Activated naive CD4-positive, alpha-beta T cell treated with anti-CD3 and anti-CD28 coated beads, Interleukin-2, amount 10 ng/mL, durations not matched to agents 7 days and 5 days (primary cell): ENCODE measurements around the gene SIRPG.
A peak's percentile ranks its signal among the peaks of the same experiment; 100 is the strongest.
"Not testable (repeated sequence)": the region's sequence is repeated elsewhere in the genome, so short reads cannot be mapped to it uniquely, and the experiment has no call there.

Source experiments
- CTCF ChIA-PET: fragments of 350-600 bp; sonication (Branson Sonifier 250); formaldehyde crosslinking; loops from one replicate; lab custom pipeline; 2021; ENCODE audit warnings: antibody characterized with exemption; lab: Charles Lee
- DNase-seq: peaks from one replicate; pipeline ENCODE4 v3.0.0-alpha.2; 2020
- H3K27ac Mint-ChIP-seq: one replicate; pipeline ENCODE4 v1.8.0; 2021; ENCODE audit warnings: mild to moderate bottlenecking, moderate library complexity, mixed read lengths
- H3K27me3 Mint-ChIP-seq: one replicate; pipeline ENCODE4 v1.8.0; 2021; ENCODE audit warnings: mild to moderate bottlenecking, mixed read lengths
- H3K36me3 Mint-ChIP-seq: one replicate; pipeline ENCODE4 v1.8.0; 2021; ENCODE audit warnings: mixed read lengths
- H3K4me1 Mint-ChIP-seq: one replicate; pipeline ENCODE4 v1.8.0; 2021; ENCODE audit warnings: mixed read lengths
- H3K4me3 Mint-ChIP-seq: one replicate; pipeline ENCODE4 v1.8.0; 2021; ENCODE audit warnings: mild to moderate bottlenecking, moderate library complexity, mixed read lengths
- H3K9me3 Mint-ChIP-seq: one replicate; pipeline ENCODE4 v1.8.0; 2021; ENCODE audit warnings: mixed read lengths

Gene SIRPG

DNA sequence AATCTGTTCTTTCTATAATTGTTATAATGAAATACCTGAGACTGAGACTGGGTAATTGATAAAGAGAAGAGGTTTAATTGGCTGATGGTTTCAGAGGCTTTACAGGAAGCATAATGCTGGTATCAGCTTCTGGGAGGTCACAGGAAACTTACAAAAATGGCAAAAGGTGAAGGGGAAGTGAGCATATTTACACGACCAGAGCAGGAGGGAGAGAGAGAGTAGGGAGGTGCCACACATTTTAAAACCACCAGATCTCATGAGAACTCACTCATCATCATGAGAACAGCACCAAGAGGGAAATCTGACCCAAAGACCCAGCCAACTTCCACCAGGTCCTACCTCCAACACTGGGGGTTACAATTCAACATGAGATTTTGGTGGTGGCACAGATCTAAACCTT lies 35.1 kb downstream of the SIRPG start:
- H3K4me1 Mint-ChIP-seq, result peaks cover 69% of the 10 kb centered on the region
- H3K27ac Mint-ChIP-seq, result peak overlapping the region; percentile 71
- H3K9me3 Mint-ChIP-seq, result peaks cover 12% of the 10 kb centered on the region
- CTCF ChIA-PET, result no interaction called here
- H3K4me3 Mint-ChIP-seq, result no peak overlapping the region
- peaks cover 55% of the 10 kb centered on the region for H3K36me3 Mint-ChIP-seq
- no peaks in the 10 kb centered on the region for H3K27me3 Mint-ChIP-seq
- no peak for DNase-seq

DNA sequence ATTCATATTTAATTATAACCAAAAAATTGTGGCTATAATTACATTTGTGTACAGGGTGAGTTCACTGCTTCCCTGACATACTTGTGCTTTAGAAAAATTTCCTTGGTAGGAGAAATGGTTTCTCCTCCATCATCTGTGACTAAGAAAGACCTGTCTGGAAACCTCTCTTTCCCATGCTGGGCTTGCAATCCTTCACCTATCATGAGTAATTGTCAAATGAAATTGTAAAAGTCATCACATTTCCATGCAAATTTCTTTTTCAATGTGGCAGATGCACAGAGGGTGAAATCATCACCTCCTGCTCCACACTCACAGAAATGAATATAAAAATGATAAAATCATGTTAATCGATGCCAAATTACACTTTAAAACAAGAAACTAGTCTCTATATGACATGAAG lies 36.3 kb downstream of the SIRPG start:
- Mint-ChIP-seq H3K4me1 (peaks cover 68% of the 10 kb centered on the region), H3K9me3 (peaks cover 12% of the 10 kb centered on the region), H3K27me3 (no peaks in the 10 kb centered on the region), H3K36me3 (peaks cover 53% of the 10 kb centered on the region), H3K27ac (no peak overlapping the region), H3K4me3 (no peak overlapping the region)
- DNase-seq, result no peak
- CTCF ChIA-PET, result interaction anchor here (0.8 kb wide), 1 partner anchor 79 kb away, joined by 3 read pairs; no protein-coding TSS in a partner anchor

GRCh38 chr20:1619861-1620444 lies 37.6 kb downstream of the SIRPG start, which contains the start of gene SIRPB1:
SIRPB1 (minus strand) TSS chr20:1620009; CDS start chr20:1619944, 65 bp downstream.
- Mint-ChIP-seq H3K27ac (peak within 1 kb of the TSS; percentile 29), H3K27me3 (no peaks in the 10 kb centered on the region), H3K4me3 (peak within 1 kb of the TSS; percentile 13), H3K4me1 (peaks cover 61% of the 10 kb centered on the region), H3K36me3 (peaks cover 50% of the 10 kb centered on the region), H3K9me3 (peaks cover 12% of the 10 kb centered on the region)
- CTCF ChIA-PET, result interaction anchor here (1.0 kb wide), 1 partner anchor 114 kb away, joined by 3 read pairs; no protein-coding TSS in a partner anchor
- DNase-seq, result peak; percentile 52

DNA sequence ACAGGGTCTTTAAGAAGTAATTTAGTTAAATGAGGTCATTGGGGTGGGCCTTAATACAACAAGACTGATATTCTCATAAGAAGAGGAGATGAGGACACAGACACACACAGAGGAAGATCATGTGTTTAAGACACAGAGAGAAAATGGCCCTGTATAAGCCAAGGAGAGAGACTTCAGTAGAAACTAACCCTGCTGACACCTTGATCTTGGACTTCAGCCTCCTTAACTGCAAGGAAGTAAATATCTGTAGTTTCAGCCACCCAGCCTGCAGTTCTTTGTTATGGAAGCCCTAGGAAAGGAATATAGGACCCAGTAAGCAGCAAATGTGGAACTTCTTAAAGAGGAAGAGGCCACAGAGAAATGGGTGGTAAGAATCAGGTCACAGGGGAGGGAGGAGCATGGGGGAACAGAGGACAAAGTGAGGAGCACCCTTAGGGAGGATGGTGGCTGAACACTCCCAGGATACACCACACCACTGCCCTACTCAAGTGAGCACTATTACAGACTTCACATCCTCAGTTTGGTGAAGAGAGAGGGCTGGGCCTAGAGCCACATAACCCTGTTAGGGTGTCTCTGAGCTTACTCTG lies 38.5 kb downstream of the SIRPG start:
- CTCF ChIA-PET, result interaction anchor here (1.0 to 1.6 kb wide), 3 partner anchors 32 to 146 kb away, joined by 3 read pairs; no protein-coding TSS in a partner anchor
- peaks cover 15% of the 10 kb centered on the region for H3K9me3 Mint-ChIP-seq
- H3K4me1 Mint-ChIP-seq, result peaks cover 59% of the 10 kb centered on the region
- H3K36me3 Mint-ChIP-seq, result peaks cover 52% of the 10 kb centered on the region
- peak overlapping the region; percentile 29 for H3K27ac Mint-ChIP-seq
- H3K4me3 Mint-ChIP-seq, result no peak overlapping the region
- H3K27me3 Mint-ChIP-seq, result no peaks in the 10 kb centered on the region
- DNase-seq, result no peak

DNA sequence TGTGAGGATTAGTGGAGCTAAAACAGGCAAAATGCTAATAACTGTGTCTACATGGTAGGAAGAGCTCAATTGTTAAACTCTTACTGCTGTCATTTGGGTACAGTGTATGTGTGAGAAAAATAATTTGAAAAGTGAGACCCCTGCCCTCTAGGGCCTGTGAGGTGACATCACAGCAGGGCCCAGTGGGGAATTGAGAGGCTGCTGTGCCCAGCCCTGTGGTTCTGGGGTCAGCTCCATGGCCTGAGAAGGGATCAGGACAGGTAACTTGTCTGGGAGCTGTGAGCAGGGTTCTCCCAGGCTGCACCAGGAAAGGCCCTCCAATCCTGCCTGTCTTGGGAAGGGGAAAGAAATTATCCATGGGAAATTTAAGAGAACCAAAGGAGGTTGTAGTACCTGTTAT lies 39.1 kb downstream of the SIRPG start:
- CTCF ChIA-PET, result interaction anchor here (1.3 to 1.6 kb wide), 2 partner anchors 33 to 146 kb away, joined by 3 read pairs; no protein-coding TSS in a partner anchor

GRCh38 chr20:1616858-1617434 lies 40.6 kb downstream of the SIRPG start:
- peaks cover 46% of the 10 kb centered on the region for H3K36me3 Mint-ChIP-seq
- H3K27me3 Mint-ChIP-seq, result no peaks in the 10 kb centered on the region
- peaks cover 44% of the 10 kb centered on the region for H3K4me1 Mint-ChIP-seq
- peaks cover 12% of the 10 kb centered on the region for H3K9me3 Mint-ChIP-seq
- no peak overlapping the region for H3K27ac Mint-ChIP-seq
- H3K4me3 Mint-ChIP-seq, result no peak overlapping the region
- DNase-seq, result no peak
- CTCF ChIA-PET, result no interaction called here

More for the DNA sequence above, 39.1 kb downstream of the SIRPG start:
- peaks cover 53% of the 10 kb centered on the region for H3K36me3 Mint-ChIP-seq
- H3K4me3 Mint-ChIP-seq, result no peak overlapping the region
- H3K4me1 Mint-ChIP-seq, result peaks cover 58% of the 10 kb centered on the region
- peaks cover 15% of the 10 kb centered on the region for H3K9me3 Mint-ChIP-seq
- no peak overlapping the region for H3K27ac Mint-ChIP-seq
- no peaks in the 10 kb centered on the region for H3K27me3 Mint-ChIP-seq
- DNase-seq, result no peak

- H3K27me3 Mint-ChIP-seq, DNase-seq, H3K9me3 Mint-ChIP-seq, CTCF ChIA-PET, H3K27ac Mint-ChIP-seq, H3K4me3 Mint-ChIP-seq, H3K4me1 Mint-ChIP-seq: not testable (repeated sequence)
- H3K36me3 Mint-ChIP-seq, result peaks cover 16% of the 10 kb centered on the region
Observed at GRCh38 chr20:1610404-1610803, 47.2 kb downstream of the SIRPG start.

DNA sequence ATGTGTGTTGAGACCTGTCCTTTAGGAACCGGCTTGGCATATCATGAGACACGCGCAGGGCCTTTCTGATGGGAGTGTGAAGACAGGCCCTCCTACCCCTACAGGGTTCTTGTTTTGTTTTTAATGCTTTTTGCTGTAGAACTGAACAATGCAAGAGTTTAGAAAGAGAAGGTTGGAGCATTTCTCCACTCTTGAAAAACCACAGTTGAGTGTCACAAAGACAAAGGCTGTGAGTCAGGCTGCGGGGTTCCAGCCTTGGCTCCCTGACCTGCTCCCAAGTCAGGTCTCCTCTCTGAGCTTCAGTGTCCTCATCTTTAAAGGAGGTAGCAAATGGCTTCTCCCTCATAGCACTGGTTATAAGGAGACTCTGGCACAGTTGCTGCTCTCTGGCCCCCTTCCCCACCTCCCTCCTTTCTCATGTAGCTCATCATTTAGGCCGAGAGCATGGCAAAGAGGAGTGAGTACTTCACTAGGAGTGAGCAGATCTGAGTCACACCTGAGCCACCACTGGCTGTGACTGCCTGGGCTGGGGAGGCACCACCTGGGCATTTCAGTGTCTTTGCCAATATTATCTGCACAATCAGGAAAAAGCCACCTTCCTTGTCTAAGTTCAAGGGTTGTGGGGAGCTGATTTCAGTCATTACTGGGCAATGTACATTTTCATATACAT lies 48.8 kb downstream of the SIRPG start:
- H3K27me3 Mint-ChIP-seq, H3K4me1 Mint-ChIP-seq, DNase-seq, H3K27ac Mint-ChIP-seq, CTCF ChIA-PET, H3K4me3 Mint-ChIP-seq, H3K36me3 Mint-ChIP-seq, H3K9me3 Mint-ChIP-seq: not testable (repeated sequence)

DNA sequence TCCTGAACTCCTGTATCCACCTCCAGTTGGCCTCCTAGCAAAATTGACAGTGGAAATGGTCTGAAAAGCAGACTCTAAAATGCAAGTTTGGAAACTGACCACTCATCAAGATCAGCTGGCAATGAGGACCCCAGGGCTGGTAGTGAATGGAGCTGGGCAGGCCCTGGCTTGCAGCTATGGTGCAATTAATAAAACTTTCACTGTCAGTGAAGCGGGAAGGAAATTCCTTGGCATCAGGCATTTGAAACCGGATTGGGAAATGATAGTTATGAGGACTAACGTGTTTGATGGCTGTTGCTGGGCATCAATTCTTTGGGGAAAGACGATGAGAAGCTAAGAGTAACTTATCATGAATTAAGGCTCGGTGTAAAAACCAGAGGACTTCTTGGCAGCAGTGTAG lies 56.8 kb downstream of the SIRPG start:
- H3K4me3 Mint-ChIP-seq, result no peak overlapping the region
- no peaks in the 10 kb centered on the region for H3K27me3 Mint-ChIP-seq
- no peaks in the 10 kb centered on the region for H3K9me3 Mint-ChIP-seq
- DNase-seq, result no peak
- CTCF ChIA-PET, result no interaction called here
- H3K27ac Mint-ChIP-seq, result no peak overlapping the region
- H3K36me3 Mint-ChIP-seq, result peaks cover 18% of the 10 kb centered on the region
- H3K4me1 Mint-ChIP-seq, result no peaks in the 10 kb centered on the region

- no peak overlapping the region for H3K27ac Mint-ChIP-seq
- CTCF ChIA-PET, result no interaction called here
Observed at GRCh38 chr20:1595333-1595732, 62.2 kb downstream of the SIRPG start.

DNA sequence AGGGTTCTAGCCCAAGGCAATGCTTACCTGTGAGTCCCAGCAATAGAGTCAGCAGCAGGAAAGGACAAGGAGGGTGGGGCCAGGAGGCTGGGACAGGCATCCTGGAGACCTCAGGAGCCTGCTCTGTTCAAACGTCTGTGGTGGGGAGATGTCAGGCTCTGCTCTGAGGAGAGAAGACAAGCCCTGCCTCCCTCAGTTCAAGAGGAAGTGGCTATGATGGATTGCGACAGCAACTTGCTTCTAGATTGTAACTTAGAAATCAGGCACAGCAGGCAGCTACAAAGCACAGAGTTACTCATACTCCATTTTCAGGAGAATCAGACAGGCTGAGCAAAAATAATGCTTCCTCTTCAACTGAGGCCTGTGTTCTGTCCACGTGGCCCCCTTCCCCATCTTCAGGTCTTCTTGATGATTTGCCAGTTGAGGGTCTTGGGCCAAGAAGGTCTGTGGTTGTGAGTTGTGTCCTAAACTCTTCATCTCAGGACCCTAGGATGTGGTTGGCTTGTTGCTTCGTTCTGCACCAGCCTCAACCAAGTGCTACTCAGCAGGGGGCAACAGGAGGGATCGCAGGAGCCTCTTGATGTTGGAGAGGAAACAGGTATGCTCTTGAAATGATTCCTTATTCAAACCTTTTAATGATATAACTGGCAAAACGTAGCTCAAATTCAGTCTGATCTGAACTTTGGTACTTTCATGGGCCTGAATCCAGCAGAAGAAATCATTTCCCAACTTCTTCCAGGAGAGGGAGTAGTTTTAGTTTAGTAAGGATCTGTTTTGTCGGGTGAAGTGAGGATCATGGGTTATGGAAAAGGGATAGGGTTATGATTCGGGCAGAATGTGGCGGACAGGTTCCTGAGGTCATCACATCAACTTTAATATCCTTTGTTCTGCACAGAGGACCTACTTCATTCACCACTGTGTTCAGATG lies 68.8 kb downstream of the SIRPG start:
- H3K4me3 Mint-ChIP-seq, result no peak overlapping the region
- H3K4me1 Mint-ChIP-seq, result peaks cover 25% of the 10 kb centered on the region
- DNase-seq, result peak; percentile 53
- no peaks in the 10 kb centered on the region for H3K27me3 Mint-ChIP-seq
- peaks cover 4% of the 10 kb centered on the region for H3K9me3 Mint-ChIP-seq
- peak overlapping the region; percentile 86 for H3K27ac Mint-ChIP-seq
- H3K36me3 Mint-ChIP-seq, result peaks cover 5% of the 10 kb centered on the region
- CTCF ChIA-PET, result interaction anchor here (1.4 to 2.4 kb wide), 2 partner anchors 88 to 146 kb away, joined by 3 to 16 read pairs; no protein-coding TSS in a partner anchor

More at GRCh38 chr20:1595333-1595732, 62.2 kb downstream of the SIRPG start:
- no peak for DNase-seq
- Mint-ChIP-seq H3K4me1 (no peaks in the 10 kb centered on the region), H3K36me3 (peaks cover 16% of the 10 kb centered on the region), H3K27me3 (no peaks in the 10 kb centered on the region), H3K4me3 (no peak overlapping the region), H3K9me3 (peaks cover 2% of the 10 kb centered on the region)

DNA sequence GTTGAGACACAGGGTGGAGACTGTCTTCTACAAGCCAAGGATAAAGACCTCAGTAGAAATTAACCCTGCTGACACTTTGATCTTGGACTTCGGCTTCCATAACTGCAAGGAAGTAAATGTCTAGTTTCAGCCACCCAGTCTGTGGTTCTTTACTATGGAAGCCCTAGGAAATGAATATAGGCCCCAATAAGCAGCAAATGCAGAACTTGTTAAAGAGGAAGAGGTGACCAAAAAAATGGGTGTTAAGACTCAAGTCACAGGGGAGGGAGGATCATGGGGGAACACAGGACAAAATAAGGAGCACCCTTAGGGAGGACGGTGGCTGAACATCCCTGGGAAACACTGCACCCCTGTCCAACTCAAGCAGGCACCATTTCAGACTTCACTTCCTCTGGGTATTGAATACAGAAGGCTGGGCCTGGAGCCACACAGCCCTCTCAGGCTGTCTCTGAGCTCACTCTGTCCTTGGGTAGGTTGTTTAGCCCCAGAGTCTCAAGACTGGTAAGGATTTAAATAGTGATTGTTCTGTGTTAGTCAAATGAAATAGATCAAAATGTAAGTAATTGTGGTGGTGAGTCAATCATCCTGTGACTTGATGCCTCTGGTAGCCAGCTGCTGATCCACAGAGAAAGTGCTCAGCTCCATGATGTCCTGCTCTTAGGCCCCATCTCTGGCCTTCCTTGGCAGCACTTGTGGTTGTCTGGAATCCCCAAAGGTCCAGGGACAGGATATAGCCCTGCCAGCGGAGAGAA lies 69.6 kb downstream of the SIRPG start:
- Mint-ChIP-seq H3K36me3 (peaks cover 5% of the 10 kb centered on the region), H3K4me1 (peaks cover 25% of the 10 kb centered on the region), H3K27ac (peak overlapping the region; percentile 86), H3K9me3 (peaks cover 4% of the 10 kb centered on the region), H3K27me3 (no peaks in the 10 kb centered on the region), H3K4me3 (no peak overlapping the region)
- no peak for DNase-seq
- CTCF ChIA-PET, result interaction anchor here (1.4 to 2.4 kb wide), 2 partner anchors 89 to 147 kb away, joined by 3 to 16 read pairs; no protein-coding TSS in a partner anchor

DNA sequence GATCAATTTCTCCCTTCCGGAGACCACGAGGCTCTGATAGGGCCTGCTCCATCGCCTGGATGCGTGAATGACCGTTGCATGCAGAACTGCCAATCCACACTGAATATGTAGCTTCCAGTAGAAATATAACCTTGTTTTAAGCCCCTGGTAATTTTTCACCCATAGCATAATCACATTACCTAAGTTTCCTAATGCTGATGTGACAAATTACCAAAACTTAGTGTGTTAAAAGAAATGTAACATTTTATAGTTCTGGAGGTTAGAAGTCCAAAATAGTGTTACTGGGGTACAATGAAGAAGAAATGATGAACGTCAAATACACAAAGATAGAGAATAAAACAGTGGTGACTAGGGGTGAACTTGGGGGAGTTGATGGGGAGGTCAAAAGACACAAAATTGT lies 78.1 kb downstream of the SIRPG start:
- CTCF ChIA-PET, result interaction anchor here (1.1 kb wide), 1 partner anchor 155 kb away, joined by 4 read pairs; no protein-coding TSS in a partner anchor
- Mint-ChIP-seq H3K36me3 (no peaks in the 10 kb centered on the region), H3K4me3 (no peak overlapping the region), H3K4me1 (no peaks in the 10 kb centered on the region), H3K9me3 (no peaks in the 10 kb centered on the region), H3K27ac (no peak overlapping the region), H3K27me3 (no peaks in the 10 kb centered on the region)
- no peak for DNase-seq
